Kidney (tissue), 14 donors: Measurements from ENCODE around the gene KCNQ1OT1. TPM values are rescaled to one million over a fixed set of nuclear protein-coding genes. Genes with fewer than 3 reads are reported as not detected.

Experiments
- DNase-seq, 5 donors: peaks; one replicate each; pipeline ENCODE4 v3.0.0-alpha.2; 2013 to 2020
- FAIRE-seq: peaks from 2 replicates; lab custom pipeline; 2012; peaks lifted over from hg19 to GRCh38; lab: Jason Lieb, UNC
- H3K27ac ChIP-seq, 2 donors: one replicate each; pipeline ENCODE4 v1.7.0; 2013; ENCODE audit warnings: low read depth in 2 of 2, low read length in 2 of 2, inconsistent platforms in 1 of 2
- H3K27me3 ChIP-seq: one replicate; pipeline ENCODE4 v1.7.1; 2013; ENCODE audit warnings: low read length, inconsistent platforms; ENCODE audit not compliant: control insufficient read depth, insufficient read depth
- H3K36me3 ChIP-seq, 3 donors: one replicate each; pipeline versions ENCODE4 v1.7.0 to v1.7.1; 2013; ENCODE audit warnings: low read length in 3 of 3, control low read depth in 1 of 3, inconsistent platforms in 1 of 3; ENCODE audit not compliant: insufficient read depth in 3 of 3, control insufficient read depth in 2 of 3
- H3K4me1 ChIP-seq, 3 donors: one replicate each; pipeline versions ENCODE4 v1.7.0 to v1.7.1; 2013; ENCODE audit warnings: low read length in 3 of 3, inconsistent platforms in 1 of 3, low read depth in 1 of 3; ENCODE audit not compliant: control insufficient read depth in 2 of 3, insufficient read depth in 2 of 3
- H3K4me3 ChIP-seq, 3 donors: one replicate each; pipeline versions ENCODE4 v1.7.0 to v1.8.1; 2013; ENCODE audit warnings: low read length in 3 of 3, control low read depth in 1 of 3, inconsistent platforms in 1 of 3
- H3K9ac ChIP-seq, 3 donors: one replicate each; pipeline versions ENCODE4 v1.7.0 to v1.7.1; 2013; ENCODE audit warnings: low read length in 3 of 3, control low read depth in 1 of 3, inconsistent platforms in 1 of 3
- H3K9me3 ChIP-seq, 3 donors: one replicate each; pipeline versions ENCODE4 v1.7.0 to v1.7.1; 2013; ENCODE audit warnings: low read length in 3 of 3, control low read depth in 1 of 3, inconsistent platforms in 1 of 3; ENCODE audit not compliant: control insufficient read depth in 2 of 3, insufficient read depth in 1 of 3
- intact Hi-C: fragments of 100-400 bp; cut with DNase I; formaldehyde crosslinking; loops from one replicate; pipeline ENCODE4 v1.11.1; 2022
- polyA plus RNA-seq: library from polyadenylated mRNA; stranded (reverse); fragments of 350-450 nt; fragmentation: Illumina TruSeq; extraction: RNeasy Lipid Tissue Mini Kit (QIAGEN cat#74804); gene quantifications from one replicate; pipeline ENCODE4 v1.2.3, GENCODE V29; 2014; ENCODE audit warnings: low read depth, low replicate concordance; ENCODE audit not compliant: insufficient read depth
- total RNA-seq: library from RNA; stranded (reverse); fragmentation: NEBNext Ultra II Directional; extraction: Animal tissue kit (Norgen Biotek cat#: 25700); gene quantifications from one replicate; pipeline ENCODE4 v1.2.1, GENCODE V29; 2021
- TF ChIP-seq, protein P1 (sequence below): IDR thresholded peaks from 3 replicates; pipeline ENCODE4 v1.5.1; 2012; ENCODE audit warnings: mild to moderate bottlenecking, moderate library complexity, borderline replicate concordance; ENCODE audit not compliant: insufficient read depth; ENCODE audit errors: extremely low read depth
- donor health status: control.
- donor health status: control.
- donor health status: control.
- donor health status: control.
- donor health status: control.
- donor health status: DM: yes; HTN: yes; CAD: no.
- donor health status: Normal renal cell carcinoma (clear cell type).

Gene KCNQ1OT1
- total and polyA plus RNA-seq, 2 donors from 2014 or later: 0.22 to 4.4 TPM

GRCh38 chr11:2748061-2748813 lies 48.4 kb upstream of the KCNQ1OT1 start:
- intact Hi-C loops: no loop called here
- Histone ChIP-seq H3K9ac (no peak overlapping the region), H3K4me1 (peaks cover 0 to 19% (median 0%) of the 10 kb centered on the region in 3 donors), H3K27ac (peak overlapping the region; percentile 11 to 50), H3K9me3 (no peaks in the 10 kb centered on the region), H3K4me3 (no peak overlapping the region), H3K36me3 (no peaks in the 10 kb centered on the region), H3K27me3 (no peaks in the 10 kb centered on the region)
- TF ChIP-seq, protein P1, sequence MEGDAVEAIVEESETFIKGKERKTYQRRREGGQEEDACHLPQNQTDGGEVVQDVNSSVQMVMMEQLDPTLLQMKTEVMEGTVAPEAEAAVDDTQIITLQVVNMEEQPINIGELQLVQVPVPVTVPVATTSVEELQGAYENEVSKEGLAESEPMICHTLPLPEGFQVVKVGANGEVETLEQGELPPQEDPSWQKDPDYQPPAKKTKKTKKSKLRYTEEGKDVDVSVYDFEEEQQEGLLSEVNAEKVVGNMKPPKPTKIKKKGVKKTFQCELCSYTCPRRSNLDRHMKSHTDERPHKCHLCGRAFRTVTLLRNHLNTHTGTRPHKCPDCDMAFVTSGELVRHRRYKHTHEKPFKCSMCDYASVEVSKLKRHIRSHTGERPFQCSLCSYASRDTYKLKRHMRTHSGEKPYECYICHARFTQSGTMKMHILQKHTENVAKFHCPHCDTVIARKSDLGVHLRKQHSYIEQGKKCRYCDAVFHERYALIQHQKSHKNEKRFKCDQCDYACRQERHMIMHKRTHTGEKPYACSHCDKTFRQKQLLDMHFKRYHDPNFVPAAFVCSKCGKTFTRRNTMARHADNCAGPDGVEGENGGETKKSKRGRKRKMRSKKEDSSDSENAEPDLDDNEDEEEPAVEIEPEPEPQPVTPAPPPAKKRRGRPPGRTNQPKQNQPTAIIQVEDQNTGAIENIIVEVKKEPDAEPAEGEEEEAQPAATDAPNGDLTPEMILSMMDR: no peak
- peak in 2 of 5 donors; percentile 44 to 69 for DNase-seq
- FAIRE-seq: no peak

- peaks cover 0 to 17% (median 0%) of the 10 kb centered on the region in 3 donors for H3K4me1 ChIP-seq
- no peaks in the 10 kb centered on the region for H3K36me3 ChIP-seq
- H3K27me3 ChIP-seq: no peaks in the 10 kb centered on the region
- no peak overlapping the region for H3K9ac ChIP-seq
- peak in 2 of 5 donors; percentile 51 to 68 for DNase-seq
- H3K4me3 ChIP-seq: no peak overlapping the region
- no peak for FAIRE-seq
- H3K27ac ChIP-seq: peak overlapping the region in 1 of 2 donors; percentile 50
- intact Hi-C loops: no loop called here
- TF ChIP-seq, protein P1: no peak
- H3K9me3 ChIP-seq: no peaks in the 10 kb centered on the region
These were observed 47.6 kb upstream of the KCNQ1OT1 start for GRCh38 chr11:2747248-2748027.

DNA sequence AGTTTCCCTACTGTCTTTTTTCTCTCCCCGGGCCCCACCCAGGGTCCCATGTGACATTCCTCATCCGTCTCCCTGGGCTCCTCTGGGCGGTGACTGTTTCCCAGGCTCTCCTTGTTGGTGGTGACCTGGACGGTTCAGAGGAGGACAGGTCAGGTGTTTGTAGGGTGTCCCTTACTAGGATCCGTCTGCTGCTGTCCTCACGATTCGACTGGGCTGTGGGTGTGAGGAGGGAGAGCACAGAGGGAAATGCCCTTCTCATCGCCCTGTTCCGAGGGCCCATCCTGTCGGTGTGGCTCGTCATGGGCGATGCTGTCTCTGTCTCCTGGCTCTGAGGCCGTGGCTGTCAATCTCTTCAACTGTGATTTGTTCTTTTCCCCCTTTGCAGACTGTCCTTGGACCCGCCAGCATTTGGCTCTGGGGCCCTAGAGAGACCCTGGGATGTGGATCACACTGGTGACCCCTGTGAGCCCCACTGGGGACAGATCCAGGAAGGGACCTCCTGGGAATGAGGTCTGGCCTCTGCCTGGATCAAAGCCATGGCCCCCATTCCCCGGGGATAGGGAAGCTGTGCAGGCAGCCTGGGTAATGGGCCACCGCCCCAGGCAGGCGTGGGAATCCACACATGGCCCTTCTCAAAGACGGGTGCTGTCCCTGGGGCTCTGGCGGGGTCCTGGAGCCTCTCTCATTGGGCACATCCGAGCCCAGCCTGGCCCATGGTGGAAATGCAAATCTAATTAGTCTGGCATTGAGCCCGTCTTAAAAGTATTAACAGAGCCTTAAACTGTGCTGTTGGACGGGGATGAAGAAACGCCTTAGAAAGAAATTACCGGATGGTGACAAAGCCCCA lies 46.8 kb upstream of the KCNQ1OT1 start:
- intact Hi-C loops: no loop called here
- FAIRE-seq (no peak), DNase-seq (peak in 2 of 5 donors; percentile 66 to 89)
- TF ChIP-seq, protein P1: no peak
- Histone ChIP-seq H3K27ac (no peak overlapping the region), H3K4me3 (no peak overlapping the region), H3K36me3 (no peaks in the 10 kb centered on the region), H3K4me1 (peaks cover 0 to 21% (median 0%) of the 10 kb centered on the region in 3 donors), H3K27me3 (no peaks in the 10 kb centered on the region), H3K9me3 (no peaks in the 10 kb centered on the region), H3K9ac (no peak overlapping the region)
